HepG2 (cell line): ENCODE data around the gene SLC25A36. TPM values are rescaled to one million over a fixed set of nuclear protein-coding genes. Genes with fewer than 3 reads are reported as not detected.

ENCODE experiments used
- ATAC-seq: fragments of 200-7000 bp; cut with Tn5 transposase; 3 replicates; pipeline ENCODE4 v1.9.1; 2020; ENCODE audit warnings: mild to moderate bottlenecking, moderate library complexity
- BruUV-seq: library from RNA; stranded (reverse); fragments of 400-500 nt; replicated peaks from 2 replicates; lab custom pipeline; 2021; lab: Mats Ljungman, UMichigan
- CTCF ChIA-PET: fragments of 300-600 bp; formaldehyde crosslinking; extraction: SDS; loops from one replicate; lab custom pipeline; 2021; ENCODE audit warnings: low total read pairs, inconsistent platforms, low intra/inter-chr PET ratio; lab: Yijun Ruan, JAX
- POLR2A ChIA-PET: fragments of 350-600 bp; sonication (Branson Sonifier 250); formaldehyde crosslinking; loops from one replicate; lab custom pipeline; 2020; ENCODE audit warnings: antibody characterized with exemption, inconsistent platforms; lab: Yijun Ruan, JAX
- DNase-seq: peaks from one replicate; pipeline ENCODE4 v3.0.0-alpha.2; 2015; ENCODE audit warnings: low spot score
- FAIRE-seq: peaks from 3 replicates; lab custom pipeline; 2011; peaks lifted over from hg19 to GRCh38; lab: Jason Lieb, UNC
- H2AFZ ChIP-seq: one replicate; pipeline ENCODE4 v1.6.1; 2011; ENCODE audit warnings: low read length, inconsistent platforms
- H3K27ac ChIP-seq: fragments of 300-600 bp; 3 replicates; pipeline ENCODE4 v1.8.0; 2011; ENCODE audit warnings: mixed run types, mild to moderate bottlenecking, mixed read lengths, low read length, inconsistent platforms; ENCODE audit not compliant: insufficient read depth; ENCODE audit errors: extremely low read length
- H3K27me3 ChIP-seq, 2 experiments: fragments of 200-600 bp in 1 of 2; 2 replicates in 1 of 2; 3 replicates in 1 of 2; pipeline versions ENCODE4 v1.6.0 to v1.8.0; 2011; ENCODE audit warnings: low read length in 2 of 2, mild to moderate bottlenecking in 2 of 2, moderate library complexity in 2 of 2, inconsistent platforms in 1 of 2; ENCODE audit not compliant: insufficient read depth in 2 of 2, control insufficient read depth in 1 of 2
- H3K36me3 ChIP-seq, 2 experiments: fragments of 200-600 bp in 1 of 2; replicated peaks in 1 of 2; 2 replicates in 1 of 2; 3 replicates in 1 of 2; pipeline versions ENCODE4 v1.5.1 to v1.8.0; 2011; ENCODE audit warnings: low read length in 2 of 2, inconsistent platforms in 1 of 2; ENCODE audit not compliant: insufficient read depth in 2 of 2, control insufficient read depth in 1 of 2
- H3K4me1 ChIP-seq: 2 replicates; pipeline ENCODE4 v1.5.1; 2012; ENCODE audit warnings: low read length, inconsistent platforms; ENCODE audit not compliant: insufficient read depth
- H3K4me2 ChIP-seq: 2 replicates; pipeline ENCODE4 v1.6.0; 2011; ENCODE audit warnings: low read depth, low read length, inconsistent platforms
- H3K4me3 ChIP-seq, 3 experiments: fragments of 200-600 bp in 1 of 3; sonication (generic), shearing (Covaris generic) in 1 of 3; replicated peaks in 1 of 3; 2 replicates each; pipeline ENCODE4 v1.5.1; 2011 to 2016; ENCODE audit warnings: low read length in 3 of 3, inconsistent platforms in 2 of 3, low read depth in 2 of 3, mild to moderate bottlenecking in 2 of 3, control low read depth in 1 of 3, mixed read lengths in 1 of 3; ENCODE audit not compliant: insufficient read depth in 1 of 3
- H3K79me2 ChIP-seq: one replicate; pipeline ENCODE4 v1.6.1; 2011; ENCODE audit warnings: low read length, inconsistent platforms; ENCODE audit not compliant: insufficient read depth
- H3K9ac ChIP-seq: 2 replicates; pipeline ENCODE4 v1.6.0; 2011; ENCODE audit warnings: mild to moderate bottlenecking, low read depth, low read length, inconsistent platforms; ENCODE audit not compliant: insufficient read depth
- H3K9me3 ChIP-seq: 2 replicates; pipeline ENCODE4 v1.5.1; 2012; ENCODE audit warnings: mild to moderate bottlenecking, low read length
- H4K20me1 ChIP-seq: 2 replicates; pipeline ENCODE4 v1.6.0; 2011; ENCODE audit warnings: inconsistent platforms, mild to moderate bottlenecking, low read length, moderate library complexity; ENCODE audit not compliant: insufficient read depth
- AHR ChIP-seq: IDR thresholded peaks from 2 replicates; pipeline ENCODE4 v1.6.1; 2018; ENCODE audit warnings: missing genetic modification reagents, missing compliant biosample characterization
- FLYWCH1 ChIP-seq: sonication (generic); formaldehyde crosslinking; IDR thresholded peaks from 2 replicates; pipeline ENCODE4 v1.8.1; 2023; ENCODE audit warnings: mild to moderate bottlenecking, missing genetic modification reagents
- MXD4 ChIP-seq: IDR thresholded peaks from 2 replicates; pipeline ENCODE4 v1.6.1; 2016; ENCODE audit warnings: mild to moderate bottlenecking, missing biosample characterization, missing genetic modification reagents
- NAIF1 ChIP-seq: sonication (generic); formaldehyde crosslinking; IDR thresholded peaks from 2 replicates; pipeline ENCODE4 v1.5.0; 2020; ENCODE audit warnings: mild to moderate bottlenecking, missing genetic modification reagents, borderline replicate concordance
- PPARG ChIP-seq: conservative IDR thresholded peaks from 2 replicates; pipeline ENCODE4 v1.6.1; 2016; ENCODE audit warnings: missing biosample characterization, missing genetic modification reagents
- SRSF1 ChIP-seq: fragments of 200-400 bp; formaldehyde crosslinking; optimal IDR thresholded peaks from 2 replicates; pipeline ENCODE3; 2017; ENCODE audit warnings: mild to moderate bottlenecking, low read depth, low read length, moderate library complexity
- TARDBP ChIP-seq: sonication (generic); formaldehyde crosslinking; IDR thresholded peaks from 2 replicates; pipeline ENCODE4 v1.8.0; 2022; ENCODE audit warnings: mild to moderate bottlenecking, missing genetic modification reagents
- U2AF2 ChIP-seq: fragments of 200-400 bp; formaldehyde crosslinking; IDR thresholded peaks from 2 replicates; pipeline ENCODE4 v1.6.1; 2017; ENCODE audit warnings: low read depth, mild to moderate bottlenecking, low read length
- ZBTB3 ChIP-seq: sonication (generic); formaldehyde crosslinking; IDR thresholded peaks from 2 replicates; pipeline ENCODE4 v1.4.0; 2020; ENCODE audit warnings: low read depth, mild to moderate bottlenecking, moderate library complexity, missing genetic modification reagents, borderline replicate concordance
- ZNF501 ChIP-seq: sonication (generic); formaldehyde crosslinking; IDR thresholded peaks from 2 replicates; pipeline ENCODE4 v1.5.1; 2020; ENCODE audit warnings: mild to moderate bottlenecking, moderate library complexity, missing genetic modification reagents
- ZNF549 ChIP-seq: sonication (generic); formaldehyde crosslinking; IDR thresholded peaks from 2 replicates; pipeline ENCODE4 v1.5.0; 2020; ENCODE audit warnings: missing genetic modification reagents
- ZNF569 ChIP-seq: sonication (generic); formaldehyde crosslinking; IDR thresholded peaks from 2 replicates; pipeline ENCODE4 v1.5.0; 2020; ENCODE audit warnings: mild to moderate bottlenecking, missing genetic modification reagents, moderate library complexity, borderline replicate concordance
- ZNF570 ChIP-seq: sonication (generic); formaldehyde crosslinking; IDR thresholded peaks from 2 replicates; pipeline ENCODE4 v1.4.0; 2020; ENCODE audit warnings: mild to moderate bottlenecking, missing genetic modification reagents, borderline replicate concordance
- ZNF576 ChIP-seq: sonication (generic); formaldehyde crosslinking; IDR thresholded peaks from 2 replicates; pipeline ENCODE4 v1.4.0; 2020; ENCODE audit warnings: mild to moderate bottlenecking, missing genetic modification reagents
- ZNF639 ChIP-seq: conservative IDR thresholded peaks from 2 replicates; pipeline ENCODE4 v1.6.1; 2018; ENCODE audit warnings: missing genetic modification reagents
- WGBS: methylation state at CpG from one replicate; pipeline ENCODE4 v1.1.6; 2017; ENCODE audit warnings: low lambda C conversion rate; 5-methylcytosine and 5-hydroxymethylcytosine counted together
- in situ Hi-C: cut with HindIII; loops from 2 replicates; pipeline ENCODE4 v1.10.0; 2017; ENCODE audit warnings: low pct_unique_long_range_greater_than_20kb; ENCODE audit not compliant: extremely low pct_ligation_motif_present
- intact Hi-C: fragments of 100-400 bp; cut with micrococcal nuclease; formaldehyde crosslinking; loops from one replicate; pipeline ENCODE4 v1.10.0; 2022; ENCODE audit not compliant: unreplicated experiment
- polyA plus RNA-seq, 8 experiments: library from polyadenylated mRNA; depleted of rRNA in 3 of 8; stranded (reverse) in 7 of 8; unstranded in 1 of 8; fragments of >200 nt; fragmentation: Illumina TruSeq in 4 of 8; extraction: Trizol in 4 of 8; gene quantifications; 2 replicates each; pipeline versions ENCODE4 v1.2.1 to v1.2.3, GENCODE V29; 2011 to 2016; ENCODE audit warnings: low read depth in 4 of 8, missing spikeins in 1 of 8, mixed read lengths in 1 of 8; ENCODE audit not compliant: insufficient read depth in 1 of 8
- total RNA-seq, 5 experiments: library from RNA; depleted of rRNA; stranded (reverse); fragments of >200 nt; fragmentation: Illumina TruSeq; extraction: Trizol; gene quantifications; 2 replicates each; pipeline ENCODE4 v1.2.3, GENCODE V29; 2016; ENCODE audit warnings: low read depth in 1 of 5
- TF ChIP-seq, protein P1 (sequence below): sonication (generic); formaldehyde crosslinking; IDR thresholded peaks from 2 replicates; pipeline ENCODE4 v1.5.0; 2020; ENCODE audit warnings: missing genetic modification reagents
- TF ChIP-seq, protein P2 (sequence below): sonication (generic); formaldehyde crosslinking; IDR thresholded peaks from 2 replicates; pipeline ENCODE4 v1.4.0; 2020; ENCODE audit warnings: mild to moderate bottlenecking, missing genetic modification reagents, borderline replicate concordance

The SLC25A36 gene
- total and polyA plus RNA-seq, 2 of the 13 experiments (the other 11 are each of a cell fraction or from before 2014, with no cell fraction given) = 30.6 to 85.6 TPM

GRCh38 chr3:140904521-140904920 is 37.1 kb upstream of the SLC25A36 start:
- Histone ChIP-seq H3K4me2 (no peak overlapping the region), H4K20me1 (no peaks in the 10 kb centered on the region), H3K9ac (no peak overlapping the region), H2AFZ (no peak overlapping the region), H3K79me2 (no peaks in the 10 kb centered on the region), H3K36me3 (no peaks in the 10 kb centered on the region), H3K4me1 (no peaks in the 10 kb centered on the region), H3K27ac (no peak overlapping the region), H3K4me3 (no peak overlapping the region), H3K9me3 (no peaks in the 10 kb centered on the region), H3K27me3 (no peaks in the 10 kb centered on the region; a peak in 1 of 5 replicates)
- DNase-seq (no peak), FAIRE-seq (no peak), ATAC-seq (no peak)
- in situ Hi-C loops (no loop called here), intact Hi-C loops (no loop called here)
- ChIA-PET CTCF (no interaction called here), POLR2A (no interaction called here)
- BruUV-seq = no TSS peak
- WGBS = 0% methylated on average over 1 of the region's 1 CpG
- TF ChIP-seq TARDBP = no peak
- TF ChIP-seq SRSF1 = no peak
- no peak for TF ChIP-seq ZNF576 (CRISPR knock-in tag)
- TF ChIP-seq, protein P1, sequence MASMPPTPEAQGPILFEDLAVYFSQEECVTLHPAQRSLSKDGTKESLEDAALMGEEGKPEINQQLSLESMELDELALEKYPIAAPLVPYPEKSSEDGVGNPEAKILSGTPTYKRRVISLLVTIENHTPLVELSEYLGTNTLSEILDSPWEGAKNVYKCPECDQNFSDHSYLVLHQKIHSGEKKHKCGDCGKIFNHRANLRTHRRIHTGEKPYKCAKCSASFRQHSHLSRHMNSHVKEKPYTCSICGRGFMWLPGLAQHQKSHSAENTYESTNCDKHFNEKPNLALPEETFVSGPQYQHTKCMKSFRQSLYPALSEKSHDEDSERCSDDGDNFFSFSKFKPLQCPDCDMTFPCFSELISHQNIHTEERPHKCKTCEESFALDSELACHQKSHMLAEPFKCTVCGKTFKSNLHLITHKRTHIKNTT (CRISPR knock-in tag) = no peak
- no peak for TF ChIP-seq FLYWCH1 (CRISPR knock-in tag)
- TF ChIP-seq ZNF639 = no peak
- no peak for TF ChIP-seq ZNF570
- TF ChIP-seq MXD4 (CRISPR knock-in tag) = no peak
- TF ChIP-seq PPARG (CRISPR knock-in tag) = no peak
- no peak for TF ChIP-seq ZNF549 (CRISPR knock-in tag)
- no peak for TF ChIP-seq NAIF1 (CRISPR knock-in tag)
- TF ChIP-seq ZNF501 (CRISPR knock-in tag) = no peak
- no peak for TF ChIP-seq U2AF2
- no peak for TF ChIP-seq AHR (CRISPR knock-in tag)
- TF ChIP-seq ZBTB3 (CRISPR knock-in tag) = no peak
- TF ChIP-seq, protein P2, sequence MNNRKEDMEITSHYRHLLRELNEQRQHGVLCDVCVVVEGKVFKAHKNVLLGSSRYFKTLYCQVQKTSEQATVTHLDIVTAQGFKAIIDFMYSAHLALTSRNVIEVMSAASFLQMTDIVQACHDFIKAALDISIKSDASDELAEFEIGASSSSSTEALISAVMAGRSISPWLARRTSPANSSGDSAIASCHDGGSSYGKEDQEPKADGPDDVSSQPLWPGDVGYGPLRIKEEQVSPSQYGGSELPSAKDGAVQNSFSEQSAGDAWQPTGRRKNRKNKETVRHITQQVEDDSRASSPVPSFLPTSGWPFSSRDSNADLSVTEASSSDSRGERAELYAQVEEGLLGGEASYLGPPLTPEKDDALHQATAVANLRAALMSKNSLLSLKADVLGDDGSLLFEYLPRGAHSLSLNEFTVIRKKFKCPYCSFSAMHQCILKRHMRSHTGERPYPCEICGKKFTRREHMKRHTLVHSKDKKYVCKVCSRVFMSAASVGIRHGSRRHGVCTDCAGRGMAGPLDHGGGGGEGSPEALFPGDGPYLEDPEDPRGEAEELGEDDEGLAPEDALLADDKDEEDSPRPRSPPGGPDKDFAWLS (CRISPR knock-in tag) = no peak
- TF ChIP-seq ZNF569 (CRISPR knock-in tag) = no peak
